Fibroblast of peridontal ligament (primary cell): ENCODE data around the gene MYH13.

ENCODE experiments used
- DNase-seq: peaks from one replicate; pipeline ENCODE4 v3.0.0-alpha.2; 2010; ENCODE audit errors: extremely low read depth

Gene MYH13

GRCh38 chr17:10251212-10251948 is 121.4 kb downstream of the MYH13 start:
- no peak for DNase-seq
